Endothelial cell of umbilical vein (primary cell): ENCODE measurements around the gene PCSK9.

Experiments
- EZH2 ChIP-seq: IDR thresholded peaks from 2 replicates; pipeline ENCODE4 v1.6.1; 2012; ENCODE audit warnings: borderline replicate concordance, low read depth, mild to moderate bottlenecking, moderate library complexity, low read length, inconsistent platforms; ENCODE audit not compliant: severe bottlenecking
- FOS ChIP-seq: IDR thresholded peaks from 2 replicates; pipeline ENCODE4 v1.6.1; 2011; ENCODE audit warnings: mild to moderate bottlenecking, low read length, moderate library complexity, borderline replicate concordance; ENCODE audit not compliant: insufficient read depth
- JUN ChIP-seq: IDR thresholded peaks from 2 replicates; pipeline ENCODE4 v1.6.1; 2011; ENCODE audit warnings: borderline replicate concordance, low read depth; ENCODE audit not compliant: insufficient read length, insufficient read depth
- MAX ChIP-seq: IDR thresholded peaks from 2 replicates; pipeline ENCODE4 v1.6.1; 2011; ENCODE audit not compliant: insufficient read depth, insufficient read length
- MYC ChIP-seq: IDR thresholded peaks from one replicate; pipeline ENCODE4 v1.6.1; 2011; ENCODE audit warnings: mild to moderate bottlenecking, low read depth, low read length
- POLR2A ChIP-seq: IDR thresholded peaks from 2 replicates; pipeline ENCODE4 v1.6.1; 2012; ENCODE audit warnings: low read depth, mild to moderate bottlenecking, control low read depth, low read length
- POLR2AphosphoS5 ChIP-seq: IDR thresholded peaks from 2 replicates; pipeline ENCODE4 v1.6.1; 2012; ENCODE audit warnings: low read depth, mild to moderate bottlenecking, control low read depth, low read length, moderate library complexity; ENCODE audit not compliant: insufficient read depth
- TF ChIP-seq, protein P1 (sequence below), 2 donors: IDR thresholded peaks; 1 replicate in 1 of 2; 2 replicates in 1 of 2; pipeline ENCODE4 v1.5.1; 2011; ENCODE audit warnings: low read length in 2 of 2, mild to moderate bottlenecking in 2 of 2, moderate library complexity in 2 of 2, control low read depth in 1 of 2, inconsistent platforms in 1 of 2, low read depth in 1 of 2; ENCODE audit not compliant: insufficient read depth in 1 of 2; ENCODE audit errors: extremely low read depth in 1 of 2

DNA sequence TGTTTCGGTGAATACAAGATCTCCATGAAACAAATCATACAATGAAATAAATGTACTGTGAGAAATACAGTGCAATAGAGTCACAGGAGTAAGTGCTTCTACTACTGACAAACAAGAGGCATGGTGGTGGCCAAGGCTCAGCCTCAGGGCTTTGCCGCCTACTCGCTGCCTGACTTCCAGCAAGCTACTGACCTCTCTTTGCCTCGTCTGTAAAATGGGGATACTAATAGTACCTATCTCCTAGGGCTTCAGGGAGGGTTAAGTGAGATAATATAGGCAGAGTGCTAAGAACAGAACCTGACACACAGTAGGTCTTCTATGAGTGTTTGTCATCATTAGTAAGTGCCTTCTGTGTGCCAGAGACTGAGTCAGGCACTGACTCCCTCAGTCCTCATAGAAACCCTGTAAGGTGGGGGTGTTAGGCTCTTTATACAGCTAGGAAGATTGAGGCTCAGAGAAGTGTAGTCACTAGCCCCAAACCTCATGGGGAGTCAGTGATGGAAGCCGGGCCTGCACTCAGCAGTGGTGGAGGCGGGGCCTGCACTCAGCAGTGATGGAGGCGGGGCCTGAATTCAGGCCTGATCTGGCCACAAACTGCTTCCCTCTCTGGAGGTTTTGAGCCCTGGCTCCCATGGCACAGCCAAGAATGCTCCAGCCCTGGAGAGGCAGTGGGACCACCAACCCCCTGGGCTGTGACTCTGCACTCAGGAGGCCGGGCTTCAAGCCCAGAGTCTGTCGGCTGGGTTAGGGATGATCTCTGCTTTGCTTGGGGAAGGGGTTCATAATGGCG lies 33.8 kb upstream of the PCSK9 start:
- TF ChIP-seq EZH2 (no peak), POLR2AphosphoS5 (no peak), POLR2A (no peak), JUN (no peak), MAX (no peak), MYC (no peak), FOS (no peak)
- TF ChIP-seq, protein P1, sequence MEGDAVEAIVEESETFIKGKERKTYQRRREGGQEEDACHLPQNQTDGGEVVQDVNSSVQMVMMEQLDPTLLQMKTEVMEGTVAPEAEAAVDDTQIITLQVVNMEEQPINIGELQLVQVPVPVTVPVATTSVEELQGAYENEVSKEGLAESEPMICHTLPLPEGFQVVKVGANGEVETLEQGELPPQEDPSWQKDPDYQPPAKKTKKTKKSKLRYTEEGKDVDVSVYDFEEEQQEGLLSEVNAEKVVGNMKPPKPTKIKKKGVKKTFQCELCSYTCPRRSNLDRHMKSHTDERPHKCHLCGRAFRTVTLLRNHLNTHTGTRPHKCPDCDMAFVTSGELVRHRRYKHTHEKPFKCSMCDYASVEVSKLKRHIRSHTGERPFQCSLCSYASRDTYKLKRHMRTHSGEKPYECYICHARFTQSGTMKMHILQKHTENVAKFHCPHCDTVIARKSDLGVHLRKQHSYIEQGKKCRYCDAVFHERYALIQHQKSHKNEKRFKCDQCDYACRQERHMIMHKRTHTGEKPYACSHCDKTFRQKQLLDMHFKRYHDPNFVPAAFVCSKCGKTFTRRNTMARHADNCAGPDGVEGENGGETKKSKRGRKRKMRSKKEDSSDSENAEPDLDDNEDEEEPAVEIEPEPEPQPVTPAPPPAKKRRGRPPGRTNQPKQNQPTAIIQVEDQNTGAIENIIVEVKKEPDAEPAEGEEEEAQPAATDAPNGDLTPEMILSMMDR (IDR thresholded peaks at IDR 0.05; ENCODE audit: extremely low read depth in 1 of 2, insufficient read depth in 1 of 2, low read depth in 1 of 2, low read length in 2 of 2): no peak
